H1 (cell line): ENCODE measurements around the gene PTPRE. TPM values are rescaled to one million over a fixed set of nuclear protein-coding genes. Genes with fewer than 3 reads are reported as not detected.

Source experiments
- CTCF ChIA-PET: fragments of 300-600 bp; sonication (Branson Sonifier 250); formaldehyde crosslinking; loops from one replicate; lab custom pipeline; 2021; ENCODE audit not compliant: partially characterized antibody; lab: Charles Lee
- POLR2A ChIA-PET: fragments of 300-600 bp; sonication (Branson Sonifier 250); formaldehyde crosslinking; loops from one replicate; lab custom pipeline; 2021; ENCODE audit warnings: inconsistent platforms; ENCODE audit not compliant: partially characterized antibody; lab: Charles Lee
- DNase-seq, 2 experiments: peaks; one replicate each; pipeline versions ENCODE4 v3.0.0 to v3.0.0-alpha.2; 2010 to 2022; ENCODE audit warnings: low spot score in 2 of 2, low read depth in 1 of 2, mixed read lengths in 1 of 2
- FAIRE-seq: peaks from 2 replicates; lab custom pipeline; 2011; peaks lifted over from hg19 to GRCh38; lab: Jason Lieb, UNC
- H2AFZ ChIP-seq: 2 replicates; pipeline ENCODE4 v1.8.1; 2012; ENCODE audit warnings: low read length, inconsistent platforms
- H2AK5ac ChIP-seq: 2 replicates; pipeline ENCODE4 v1.6.1; 2013; ENCODE audit warnings: low read depth, low read length
- H2BK120ac ChIP-seq: replicated peaks from 2 replicates; pipeline ENCODE3; 2013; ENCODE audit warnings: low read depth, low read length, inconsistent platforms
- H2BK12ac ChIP-seq: 2 replicates; pipeline ENCODE4 v1.6.1; 2013; ENCODE audit warnings: low read depth, low read length
- H2BK15ac ChIP-seq: 2 replicates; pipeline ENCODE4 v1.6.1; 2013; ENCODE audit warnings: low read length
- H2BK20ac ChIP-seq: 2 replicates; pipeline ENCODE4 v1.6.1; 2013; ENCODE audit warnings: low read length
- H2BK5ac ChIP-seq: 2 replicates; pipeline ENCODE4 v1.6.1; 2013; ENCODE audit warnings: low read depth, low read length
- H3K14ac ChIP-seq: 2 replicates; pipeline ENCODE4 v1.6.1; 2013; ENCODE audit warnings: inconsistent platforms; ENCODE audit not compliant: insufficient read length
- H3K18ac ChIP-seq: 2 replicates; pipeline ENCODE4 v1.6.1; 2013; ENCODE audit warnings: low read length; ENCODE audit errors: extremely low read depth
- H3K23ac ChIP-seq: 2 replicates; pipeline ENCODE4 v1.6.1; 2013; ENCODE audit warnings: inconsistent platforms; ENCODE audit not compliant: insufficient read length
- H3K23me2 ChIP-seq: 2 replicates; pipeline ENCODE4 v1.6.1; 2013; ENCODE audit warnings: low read depth, low read length
- H3K27ac ChIP-seq: 2 replicates; pipeline ENCODE4 v1.6.1; 2011; ENCODE audit warnings: low read depth, low read length, inconsistent platforms
- H3K27me3 ChIP-seq, 4 experiments: replicated peaks in 1 of 4; 1 replicate in 1 of 4; 2 replicates in 3 of 4; pipeline versions ENCODE4 v1.6.1 to v1.8.1; 2011 to 2013; ENCODE audit warnings: low read length in 3 of 4, mild to moderate bottlenecking in 3 of 4, inconsistent platforms in 2 of 4, mixed read lengths in 2 of 4, moderate library complexity in 1 of 4; ENCODE audit not compliant: control insufficient read depth in 3 of 4, insufficient read depth in 3 of 4; ENCODE audit errors: extremely low read depth in 1 of 4
- H3K36me3 ChIP-seq, 4 experiments: 2 replicates each; pipeline versions ENCODE4 v1.6.1 to v1.8.1; 2011 to 2013; ENCODE audit warnings: mild to moderate bottlenecking in 4 of 4, low read length in 3 of 4, moderate library complexity in 2 of 4, control low read depth in 1 of 4, inconsistent platforms in 1 of 4; ENCODE audit not compliant: insufficient read depth in 4 of 4, control insufficient read depth in 2 of 4
- H3K4ac ChIP-seq: replicated peaks from 2 replicates; pipeline ENCODE3; 2013; ENCODE audit warnings: low read length, low read depth, mixed read lengths, inconsistent platforms; ENCODE audit not compliant: insufficient read length
- H3K4me1 ChIP-seq, 4 experiments: replicated peaks in 1 of 4; 1 replicate in 1 of 4; 2 replicates in 3 of 4; pipeline versions ENCODE4 v1.6.1 to v1.8.1; 2011 to 2013; ENCODE audit warnings: low read length in 3 of 4, inconsistent platforms in 2 of 4, mixed read lengths in 1 of 4; ENCODE audit not compliant: insufficient read depth in 4 of 4, control insufficient read depth in 3 of 4
- H3K4me2 ChIP-seq, 2 experiments: 2 replicates each; pipeline versions ENCODE4 v1.6.1 to v1.8.1; 2011 to 2013; ENCODE audit warnings: low read depth in 2 of 2, low read length in 2 of 2, control low read depth in 1 of 2, inconsistent platforms in 1 of 2, mild to moderate bottlenecking in 1 of 2; ENCODE audit not compliant: insufficient read depth in 1 of 2
- H3K4me3 ChIP-seq, 4 experiments: fragments of 200-600, 300-600 bp in 1 of 4; sonication (generic), shearing (Covaris generic), sonication (Bioruptor Twin) in 1 of 4; 2 replicates each; pipeline versions ENCODE4 v1.5.1 to v1.8.1; 2011 to 2016; ENCODE audit warnings: low read length in 4 of 4, low read depth in 3 of 4, control low read depth in 2 of 4, inconsistent platforms in 2 of 4, mild to moderate bottlenecking in 2 of 4, mixed read lengths in 1 of 4, moderate library complexity in 1 of 4; ENCODE audit not compliant: insufficient read depth in 2 of 4; ENCODE audit errors: extremely low read depth in 1 of 4
- H3K56ac ChIP-seq: replicated peaks from 2 replicates; pipeline ENCODE3; 2013; ENCODE audit warnings: low read depth, mild to moderate bottlenecking, mixed read lengths, low read length, inconsistent platforms; ENCODE audit not compliant: insufficient read length
- H3K79me1 ChIP-seq: 2 replicates; pipeline ENCODE4 v1.6.1; 2013; ENCODE audit warnings: low read depth, low read length, control low read depth
- H3K79me2 ChIP-seq, 2 experiments: 2 replicates each; pipeline versions ENCODE4 v1.6.1 to v1.8.1; 2012 to 2013; ENCODE audit warnings: low read length in 2 of 2, mild to moderate bottlenecking in 2 of 2, inconsistent platforms in 1 of 2; ENCODE audit not compliant: insufficient read depth in 2 of 2, control insufficient read depth in 1 of 2
- H3K9ac ChIP-seq, 4 experiments: replicated peaks in 1 of 4; 1 replicate in 1 of 4; 2 replicates in 3 of 4; pipeline versions ENCODE4 v1.6.1 to v1.8.1; 2011 to 2013; ENCODE audit warnings: low read depth in 3 of 4, low read length in 3 of 4, control low read depth in 2 of 4, mild to moderate bottlenecking in 2 of 4, moderate library complexity in 2 of 4, inconsistent platforms in 1 of 4; ENCODE audit errors: extremely low read depth in 1 of 4
- H3K9me3 ChIP-seq, 2 experiments: 2 replicates each; pipeline versions ENCODE4 v1.6.1 to v1.8.1; 2012 to 2013; ENCODE audit warnings: mild to moderate bottlenecking in 2 of 2, moderate library complexity in 2 of 2, control low read depth in 1 of 2, inconsistent platforms in 1 of 2, low read depth in 1 of 2, low read length in 1 of 2, mixed read lengths in 1 of 2; ENCODE audit not compliant: insufficient read depth in 2 of 2
- H4K20me1 ChIP-seq, 2 experiments: replicated peaks in 1 of 2; 2 replicates each; pipeline versions ENCODE3 to v1.8.1; 2011 to 2013; ENCODE audit warnings: inconsistent platforms in 2 of 2, low read length in 2 of 2, mild to moderate bottlenecking in 1 of 2; ENCODE audit not compliant: insufficient read depth in 2 of 2, control insufficient read depth in 1 of 2
- H4K5ac ChIP-seq: 2 replicates; pipeline ENCODE4 v1.6.1; 2013; ENCODE audit warnings: low read length, low read depth, mixed read lengths, inconsistent platforms; ENCODE audit not compliant: insufficient read length
- H4K8ac ChIP-seq: 2 replicates; pipeline ENCODE4 v1.8.0; 2013; ENCODE audit warnings: mild to moderate bottlenecking, moderate library complexity, low read length, inconsistent platforms; ENCODE audit not compliant: insufficient read depth; ENCODE audit errors: extremely low read depth
- H4K91ac ChIP-seq: replicated peaks from 2 replicates; pipeline ENCODE3; 2013; ENCODE audit warnings: low read length, mixed read lengths, inconsistent platforms; ENCODE audit not compliant: insufficient read length
- ASH2L ChIP-seq: fragments of 200-600, 300-600 bp; sonication (generic); IDR thresholded peaks from one replicate; pipeline ENCODE4 v1.7.1; 2017; ENCODE audit warnings: low read length
- CEBPB ChIP-seq: IDR thresholded peaks from 2 replicates; pipeline ENCODE4 v1.6.1; 2012; ENCODE audit warnings: low read depth, low read length
- CTBP2 ChIP-seq: IDR thresholded peaks from 2 replicates; pipeline ENCODE4 v1.7.0; 2011; ENCODE audit warnings: borderline replicate concordance, mild to moderate bottlenecking, moderate library complexity, mixed read lengths, low read length; ENCODE audit not compliant: insufficient read depth, insufficient read length
- KDM4A ChIP-seq: IDR thresholded peaks from one replicate; pipeline ENCODE4 v1.7.1; 2012; ENCODE audit warnings: low read depth, mild to moderate bottlenecking, moderate library complexity, low read length, inconsistent platforms; ENCODE audit not compliant: severe bottlenecking
- POLR2A ChIP-seq, 2 experiments: IDR thresholded peaks; 1 replicate in 1 of 2; 2 replicates in 1 of 2; pipeline ENCODE4 v1.6.1; 2011; ENCODE audit warnings: low read depth in 2 of 2, low read length in 2 of 2, mild to moderate bottlenecking in 2 of 2; ENCODE audit errors: control extremely low read depth in 1 of 2
- RXRA ChIP-seq: IDR thresholded peaks from 2 replicates; pipeline ENCODE4 v1.6.1; 2011; ENCODE audit warnings: low read depth, mild to moderate bottlenecking, low read length, moderate library complexity; ENCODE audit not compliant: insufficient read depth
- SRF ChIP-seq: IDR thresholded peaks from 2 replicates; pipeline ENCODE4 v1.6.1; 2011; ENCODE audit warnings: mild to moderate bottlenecking, low read depth, low read length, moderate library complexity
- TAF1 ChIP-seq: IDR thresholded peaks from 2 replicates; pipeline ENCODE4 v1.6.1; 2011; ENCODE audit warnings: mild to moderate bottlenecking, low read depth, low read length
- YY1 ChIP-seq: IDR thresholded peaks from 2 replicates; pipeline ENCODE4 v1.6.1; 2011; ENCODE audit warnings: low read depth, mild to moderate bottlenecking, low read length
- WGBS, 2 experiments: shearing (Covaris generic) in 1 of 2; methylation state at CpG; one replicate each; pipeline versions ENCODE4 v1.1.6 to v1.1.7; 2013 to 2015; ENCODE audit warnings: low lambda C conversion rate in 2 of 2, mixed read lengths in 2 of 2, inconsistent platforms in 1 of 2, low coverage in 1 of 2, missing lambda C conversion rate in 1 of 2; ENCODE audit not compliant: insufficient replicate concordance in 2 of 2, insufficient coverage in 1 of 2, insufficient read length in 1 of 2; ENCODE audit errors: extremely low coverage in 1 of 2, missing lambda C conversion rate in 1 of 2; 5-methylcytosine and 5-hydroxymethylcytosine counted together
- polyA plus RNA-seq, 7 experiments: library from polyadenylated mRNA; depleted of rRNA in 3 of 7; stranded (reverse) in 5 of 7; unstranded in 2 of 7; fragments of >200 nt in 5 of 7; fragments of 200-250 nt in 2 of 7; gene quantifications; 1 replicate in 5 of 7; 2 replicates in 1 of 7; 4 replicates in 1 of 7; pipeline versions ENCODE4 v1.2.1 to v1.2.3, GENCODE V29; 2011 to 2013; ENCODE audit warnings: missing spikeins in 2 of 7, mixed read lengths in 2 of 7
- total RNA-seq: library from RNA; stranded (reverse); fragmentation: NEBNext Ultra II Directional; extraction: Animal tissue kit (Norgen Biotek cat#: 25700); gene quantifications from 2 replicates; pipeline ENCODE4 v1.2.1, GENCODE V29; 2021
- TF ChIP-seq, protein P1 (sequence below): IDR thresholded peaks from 2 replicates; pipeline ENCODE4 v1.6.1; 2011; ENCODE audit warnings: low read length, improper control_type of control experiment
- TF ChIP-seq, protein P2 (sequence below), 3 experiments: IDR thresholded peaks; 1 replicate in 2 of 3; 2 replicates in 1 of 3; pipeline versions ENCODE4 v1.5.1 to v1.6.1; 2011; ENCODE audit warnings: low read length in 3 of 3, mild to moderate bottlenecking in 3 of 3, inconsistent platforms in 2 of 3, low read depth in 1 of 3, moderate library complexity in 1 of 3; ENCODE audit not compliant: insufficient read depth in 1 of 3; ENCODE audit errors: control extremely low read depth in 1 of 3

The PTPRE gene
- total and polyA plus RNA-seq, 2 of the 8 experiments (the other 6 are each of a cell fraction or from before 2014, with no cell fraction given) = 0.33 to 0.54 TPM

DNA sequence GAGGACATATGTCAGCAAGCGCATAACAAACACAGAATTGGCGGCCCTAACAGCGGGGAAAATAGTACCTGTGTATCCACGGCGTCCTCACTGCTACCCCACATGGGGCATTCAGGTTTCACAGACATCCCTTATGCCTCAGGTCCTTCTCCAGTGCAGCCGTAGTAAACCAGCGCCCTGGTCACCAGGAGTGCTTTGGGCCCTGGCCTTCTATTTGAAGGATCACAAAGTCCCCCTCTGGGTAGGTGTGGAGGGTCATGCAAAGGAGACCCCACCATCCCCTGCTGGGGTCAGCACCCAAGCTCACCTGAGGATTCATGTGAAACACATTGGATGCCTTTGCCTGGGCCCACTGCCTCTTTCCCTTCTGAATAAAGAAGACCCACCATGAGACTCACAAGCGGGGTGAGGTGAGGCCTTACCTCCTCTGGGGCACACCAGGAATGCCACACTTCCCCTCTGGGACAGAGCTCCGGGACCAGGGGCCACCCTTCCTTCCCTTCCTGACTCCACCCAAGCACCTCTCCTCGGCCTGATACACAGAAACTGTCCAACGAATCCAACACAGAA is 32.9 kb upstream of the PTPRE start:
- Histone ChIP-seq H3K4ac (no peak overlapping the region), H3K14ac (no peak overlapping the region), H4K5ac (no peak overlapping the region), H3K9me3 (no peaks in the 10 kb centered on the region; a peak in 2 of 4 replicates), H3K56ac (no peak overlapping the region), H3K4me3 (no peak overlapping the region), H4K91ac (no peak overlapping the region), H2BK120ac (no peak overlapping the region), H2BK12ac (no peak overlapping the region), H3K23me2 (no peaks in the 10 kb centered on the region), H3K36me3 (no peaks in the 10 kb centered on the region), H3K4me2 (no peak overlapping the region), H3K27me3 (no peaks in the 10 kb centered on the region; a peak in 1 of 7 replicates), H2BK15ac (no peak overlapping the region), H2BK20ac (no peak overlapping the region), H3K4me1 (no peaks in the 10 kb centered on the region), H3K79me1 (no peaks in the 10 kb centered on the region), H3K79me2 (no peaks in the 10 kb centered on the region), H3K27ac (no peak overlapping the region), H3K9ac (no peak overlapping the region), H4K8ac (no peak overlapping the region), H4K20me1 (no peaks in the 10 kb centered on the region), H3K18ac (no peak overlapping the region), H2AFZ (no peak overlapping the region), H2BK5ac (no peak overlapping the region), H2AK5ac (no peak overlapping the region), H3K23ac (no peak overlapping the region)
- no peak for FAIRE-seq
- ChIA-PET CTCF (interaction anchor here (0.7 to 2.5 kb wide), 6 partner anchors 18 to 196 kb away, joined by 3 to 12 read pairs (median 4); no protein-coding TSS in a partner anchor), POLR2A (no interaction called here)
- 86% methylated on average over 11 of the region's 11 CpGs; no CpG with 5 or more reads in 1 of the 2 experiments for WGBS, 2 experiments
- DNase-seq = no peak
- TF ChIP-seq SRF = no peak
- no peak for TF ChIP-seq ASH2L
- TF ChIP-seq, protein P1, sequence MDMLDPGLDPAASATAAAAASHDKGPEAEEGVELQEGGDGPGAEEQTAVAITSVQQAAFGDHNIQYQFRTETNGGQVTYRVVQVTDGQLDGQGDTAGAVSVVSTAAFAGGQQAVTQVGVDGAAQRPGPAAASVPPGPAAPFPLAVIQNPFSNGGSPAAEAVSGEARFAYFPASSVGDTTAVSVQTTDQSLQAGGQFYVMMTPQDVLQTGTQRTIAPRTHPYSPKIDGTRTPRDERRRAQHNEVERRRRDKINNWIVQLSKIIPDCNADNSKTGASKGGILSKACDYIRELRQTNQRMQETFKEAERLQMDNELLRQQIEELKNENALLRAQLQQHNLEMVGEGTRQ = no peak
- no peak for TF ChIP-seq KDM4A
- no peak for TF ChIP-seq POLR2A (IDR thresholded peaks at IDR 0.05; ENCODE audit: control extremely low read depth in 1 of 2, low read depth in 2 of 2, low read length in 2 of 2)
- TF ChIP-seq, protein P2, sequence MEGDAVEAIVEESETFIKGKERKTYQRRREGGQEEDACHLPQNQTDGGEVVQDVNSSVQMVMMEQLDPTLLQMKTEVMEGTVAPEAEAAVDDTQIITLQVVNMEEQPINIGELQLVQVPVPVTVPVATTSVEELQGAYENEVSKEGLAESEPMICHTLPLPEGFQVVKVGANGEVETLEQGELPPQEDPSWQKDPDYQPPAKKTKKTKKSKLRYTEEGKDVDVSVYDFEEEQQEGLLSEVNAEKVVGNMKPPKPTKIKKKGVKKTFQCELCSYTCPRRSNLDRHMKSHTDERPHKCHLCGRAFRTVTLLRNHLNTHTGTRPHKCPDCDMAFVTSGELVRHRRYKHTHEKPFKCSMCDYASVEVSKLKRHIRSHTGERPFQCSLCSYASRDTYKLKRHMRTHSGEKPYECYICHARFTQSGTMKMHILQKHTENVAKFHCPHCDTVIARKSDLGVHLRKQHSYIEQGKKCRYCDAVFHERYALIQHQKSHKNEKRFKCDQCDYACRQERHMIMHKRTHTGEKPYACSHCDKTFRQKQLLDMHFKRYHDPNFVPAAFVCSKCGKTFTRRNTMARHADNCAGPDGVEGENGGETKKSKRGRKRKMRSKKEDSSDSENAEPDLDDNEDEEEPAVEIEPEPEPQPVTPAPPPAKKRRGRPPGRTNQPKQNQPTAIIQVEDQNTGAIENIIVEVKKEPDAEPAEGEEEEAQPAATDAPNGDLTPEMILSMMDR (IDR thresholded peaks at IDR 0.05; ENCODE audit: control extremely low read depth in 1 of 3, insufficient read depth in 1 of 3, low read depth in 1 of 3, low read length in 3 of 3) = no peak
- no peak for TF ChIP-seq CTBP2
- no peak for TF ChIP-seq TAF1
- no peak for TF ChIP-seq CEBPB
- TF ChIP-seq YY1 = no peak
- no peak for TF ChIP-seq RXRA
